Activated T-cell treated with anti-CD3 and anti-CD28 coated beads, Interleukin-2, amount 50 U/mL, for 24 hours (primary cell): ENCODE data around the gene ASXL1.

Experiments
- DNase-seq: peaks from one replicate; pipeline ENCODE4 v3.0.0-alpha.2; 2020
- H3K27ac Mint-ChIP-seq: 2 replicates; pipeline ENCODE4 v1.8.0; 2020; ENCODE audit warnings: mild to moderate bottlenecking, mixed read lengths
- H3K27me3 Mint-ChIP-seq: 2 replicates; pipeline ENCODE4 v1.8.0; 2020; ENCODE audit warnings: mixed read lengths
- H3K36me3 Mint-ChIP-seq: 2 replicates; pipeline ENCODE4 v1.8.0; 2020; ENCODE audit warnings: low read depth, mixed read lengths
- H3K4me1 Mint-ChIP-seq: 2 replicates; pipeline ENCODE4 v1.8.0; 2020; ENCODE audit warnings: low read depth, mixed read lengths
- H3K4me3 Mint-ChIP-seq: 2 replicates; pipeline ENCODE4 v1.8.0; 2020; ENCODE audit warnings: mild to moderate bottlenecking, moderate library complexity, mixed read lengths
- H3K9me3 Mint-ChIP-seq: 2 replicates; pipeline ENCODE4 v1.8.0; 2020; ENCODE audit warnings: mixed read lengths

Gene ASXL1

DNA sequence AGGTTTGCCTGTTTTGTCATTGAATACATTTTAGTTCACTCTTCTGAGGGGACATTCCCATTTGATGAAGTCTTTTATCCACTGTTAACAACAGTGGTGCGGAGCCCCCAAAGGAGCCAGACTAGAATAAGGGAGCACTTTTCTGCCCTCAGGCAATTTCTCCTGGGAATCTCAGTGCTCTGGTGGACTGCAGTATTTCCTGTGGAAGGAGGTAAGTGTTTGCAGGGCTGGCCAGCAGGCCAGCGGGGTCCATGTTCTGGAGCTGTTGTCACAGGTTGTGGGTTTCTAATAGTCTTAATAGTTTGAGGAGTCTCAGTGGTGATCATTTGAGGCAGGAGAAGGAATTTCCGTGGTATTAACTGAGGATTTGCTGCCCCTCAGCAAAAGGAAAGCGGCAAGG is 83.5 kb downstream of the ASXL1 start:
- Mint-ChIP-seq H3K36me3 (peaks cover 83% of the 10 kb centered on the region), H3K4me3 (no peak overlapping the region), H3K9me3 (no peaks in the 10 kb centered on the region), H3K27me3 (no peaks in the 10 kb centered on the region), H3K27ac (peak overlapping the region; percentile 39), H3K4me1 (peaks cover 52% of the 10 kb centered on the region)
- no peak for DNase-seq

DNA sequence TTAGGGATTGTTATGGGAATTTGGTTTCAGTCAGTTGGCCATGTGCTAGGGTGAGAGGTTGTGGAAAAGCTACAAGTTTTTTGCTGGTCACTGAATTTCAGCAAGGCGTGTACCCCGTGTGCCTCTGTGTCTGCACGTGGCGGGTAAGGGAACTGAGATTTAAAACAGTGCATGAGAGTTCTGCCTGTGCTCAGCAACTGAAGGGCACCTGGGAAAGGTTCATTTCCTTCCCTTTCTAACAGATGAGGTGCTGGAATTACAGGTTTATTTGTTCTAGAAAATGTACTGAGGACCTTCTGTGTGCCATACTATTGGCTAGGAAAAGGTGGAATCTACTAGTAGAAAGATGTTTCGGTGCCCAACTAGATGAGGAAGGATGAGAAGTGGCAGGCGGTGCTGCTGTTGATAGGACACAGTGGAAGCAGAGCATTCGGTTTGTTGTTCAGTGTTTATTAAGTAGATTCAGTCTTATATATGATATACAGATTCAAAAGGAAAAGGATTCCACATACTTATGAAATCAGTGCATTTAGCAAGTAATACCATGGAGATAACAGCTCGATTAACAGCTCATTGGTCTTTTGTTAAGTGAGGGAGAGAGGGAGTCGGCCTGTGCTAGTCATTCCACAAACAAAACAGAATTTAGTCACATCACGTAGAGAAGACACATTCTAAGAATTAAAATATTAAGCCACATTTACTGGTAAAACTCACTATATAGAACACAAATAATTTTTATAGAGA is 84.7 kb downstream of the ASXL1 start:
- Mint-ChIP-seq H3K27me3 (no peaks in the 10 kb centered on the region), H3K27ac (peak overlapping the region; percentile 2), H3K9me3 (no peaks in the 10 kb centered on the region), H3K4me1 (peaks cover 50% of the 10 kb centered on the region), H3K4me3 (no peak overlapping the region), H3K36me3 (peaks cover 83% of the 10 kb centered on the region)
- no peak for DNase-seq

DNA sequence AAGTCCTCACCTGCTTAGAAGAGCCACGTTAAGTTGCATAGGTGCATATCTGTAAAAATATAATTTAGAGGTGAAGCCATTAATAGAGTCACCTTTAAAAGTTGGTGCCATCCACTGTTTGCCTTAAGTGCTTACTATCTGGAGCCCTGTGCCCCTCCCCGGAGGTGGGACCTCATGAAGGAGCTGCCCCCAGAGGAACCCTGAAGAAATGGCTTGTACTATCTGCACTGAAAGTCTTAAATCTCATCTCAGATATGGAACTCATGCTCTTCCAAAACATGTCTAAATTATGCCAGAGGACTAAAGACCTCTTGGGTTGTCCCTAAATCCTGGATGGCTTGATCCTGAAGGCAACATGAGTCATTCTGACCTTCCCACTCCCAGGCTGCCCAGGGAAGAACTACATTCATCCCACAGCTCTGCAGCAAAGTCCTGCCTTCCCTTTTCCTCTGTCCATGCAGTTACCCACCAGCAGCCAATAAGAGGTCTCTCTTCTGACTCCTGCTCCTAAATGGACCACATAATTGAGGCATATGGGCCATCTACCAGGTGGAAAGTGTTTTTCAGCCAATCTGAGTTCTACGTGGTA is 85.3 kb downstream of the ASXL1 start:
- peaks cover 46% of the 10 kb centered on the region for H3K4me1 Mint-ChIP-seq
- peaks cover 79% of the 10 kb centered on the region for H3K36me3 Mint-ChIP-seq
- peak overlapping the region; percentile 80 for H3K27ac Mint-ChIP-seq
- H3K9me3 Mint-ChIP-seq, result no peaks in the 10 kb centered on the region
- no peak overlapping the region for H3K4me3 Mint-ChIP-seq
- H3K27me3 Mint-ChIP-seq, result no peaks in the 10 kb centered on the region
- peak; percentile 31 for DNase-seq

DNA sequence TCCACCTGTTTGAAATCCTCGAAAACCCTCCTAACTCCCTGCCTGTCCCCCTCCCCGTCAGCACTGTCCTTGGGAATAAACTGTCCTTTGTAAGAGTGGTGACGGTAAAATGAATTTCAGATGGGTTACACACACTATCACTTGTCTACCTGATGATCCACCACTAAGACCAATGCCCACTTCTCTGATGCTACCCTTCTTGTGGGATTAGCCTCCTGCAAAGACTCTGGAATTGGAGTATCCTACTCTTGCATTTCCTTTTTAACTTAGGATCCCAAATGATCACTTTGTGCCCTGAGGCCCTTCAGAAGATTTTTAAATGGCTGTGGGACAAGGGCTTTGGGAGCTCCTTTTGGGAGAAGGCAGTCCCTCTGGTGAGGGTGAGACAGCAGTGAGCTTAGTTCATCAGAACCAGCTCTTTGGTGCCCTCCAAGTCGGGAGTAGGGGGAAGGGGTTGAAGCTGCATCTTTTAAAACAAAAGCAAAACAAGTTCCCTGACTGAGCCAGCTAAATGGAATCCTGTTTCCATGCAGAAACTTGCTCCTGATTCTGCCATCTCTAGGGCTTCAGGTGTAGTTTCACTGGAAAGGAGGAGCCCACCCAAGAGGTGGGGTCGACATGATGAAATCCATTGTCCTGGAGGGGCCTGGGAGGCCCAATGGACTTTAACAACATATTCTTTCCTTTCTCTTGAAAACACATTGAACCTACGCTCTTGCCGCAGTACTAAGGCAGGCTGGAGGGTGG is 86.5 kb downstream of the ASXL1 start:
- Mint-ChIP-seq H3K27ac (peak overlapping the region; percentile 89), H3K36me3 (peaks cover 72% of the 10 kb centered on the region), H3K4me1 (peaks cover 34% of the 10 kb centered on the region), H3K4me3 (no peak overlapping the region), H3K9me3 (no peaks in the 10 kb centered on the region), H3K27me3 (no peaks in the 10 kb centered on the region)
- no peak for DNase-seq

DNA sequence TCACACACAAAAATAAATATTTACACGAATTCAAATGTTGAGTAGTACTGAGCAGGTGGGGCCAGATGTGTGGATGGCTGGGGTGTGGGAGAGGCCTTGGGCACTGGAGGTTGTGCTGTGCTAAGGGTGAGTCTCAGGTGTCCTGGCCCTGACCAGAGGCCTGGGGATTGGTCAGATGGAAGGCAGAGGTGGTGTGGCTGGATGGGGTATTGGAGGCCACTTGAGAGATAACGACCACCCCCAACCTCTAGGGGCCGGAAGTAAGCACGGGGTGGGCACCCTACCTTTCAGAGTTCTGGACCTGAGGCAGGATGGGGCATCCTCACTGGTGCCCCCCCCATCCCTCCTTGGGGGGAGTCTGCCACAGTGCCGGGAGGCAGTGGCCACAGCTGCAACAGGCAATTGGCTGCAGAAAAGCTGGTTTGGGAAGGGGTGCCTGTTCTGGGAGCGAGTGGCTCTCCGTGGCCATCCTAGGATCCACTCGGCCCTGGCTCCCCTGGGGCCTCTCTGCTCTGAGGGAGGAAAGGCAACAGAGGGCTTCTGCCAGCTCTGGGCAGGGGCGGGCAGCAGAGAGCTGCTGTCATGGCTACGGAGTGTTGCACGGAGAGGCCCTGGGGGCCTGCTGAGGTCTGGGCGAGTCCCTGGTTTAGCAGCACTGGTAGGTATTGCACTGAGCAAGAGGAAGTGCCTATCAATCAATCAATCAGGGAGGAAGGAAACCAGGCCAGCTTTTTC is 87.6 kb downstream of the ASXL1 start:
- peak; percentile 33 for DNase-seq
- peak overlapping the region; percentile 89 for H3K27ac Mint-ChIP-seq
- H3K4me1 Mint-ChIP-seq, result peaks cover 28% of the 10 kb centered on the region
- H3K9me3 Mint-ChIP-seq, result no peaks in the 10 kb centered on the region
- peaks cover 69% of the 10 kb centered on the region for H3K36me3 Mint-ChIP-seq
- no peaks in the 10 kb centered on the region for H3K27me3 Mint-ChIP-seq
- no peak overlapping the region for H3K4me3 Mint-ChIP-seq

DNA sequence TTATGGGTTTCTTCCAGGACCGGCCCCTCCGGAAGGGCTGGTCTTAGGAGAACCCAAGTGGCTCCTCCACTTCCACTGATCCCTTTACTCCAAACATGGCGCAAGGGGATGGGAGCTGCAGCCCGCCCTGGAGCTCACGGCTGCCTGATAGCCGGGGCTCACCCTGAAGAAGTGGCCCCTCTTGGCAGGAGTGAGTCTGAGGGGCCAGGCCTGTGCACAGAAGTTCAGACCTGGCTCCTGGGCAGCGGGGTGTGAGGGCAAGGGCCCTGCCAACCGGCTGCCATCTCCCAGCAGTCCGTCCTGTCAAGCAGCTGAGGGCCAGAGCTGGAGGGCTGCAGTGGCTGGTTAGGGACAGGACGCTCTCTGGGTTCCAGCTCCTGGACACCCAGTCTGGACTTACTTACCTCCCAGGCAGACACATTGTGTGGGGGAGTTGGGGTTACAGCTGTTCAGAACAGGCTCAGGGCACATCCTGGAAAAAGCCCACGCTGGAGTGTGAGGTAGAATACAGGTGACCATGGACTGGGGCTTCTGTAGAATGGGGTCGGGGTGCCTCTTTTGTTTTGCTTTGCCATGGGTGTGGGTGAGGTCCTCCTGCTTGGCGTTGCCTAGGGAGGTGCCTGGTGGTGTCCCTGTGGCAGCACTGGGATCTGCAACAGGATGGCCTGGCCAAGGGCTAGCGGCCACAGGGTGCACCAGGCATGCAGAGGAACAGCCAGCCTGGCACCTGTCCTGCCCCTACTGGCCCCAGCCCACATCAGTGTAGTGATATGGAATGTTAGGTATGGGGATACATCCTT is 88.4 kb downstream of the ASXL1 start:
- no peaks in the 10 kb centered on the region for H3K9me3 Mint-ChIP-seq
- peak overlapping the region; percentile 89 for H3K27ac Mint-ChIP-seq
- no peak overlapping the region for H3K4me3 Mint-ChIP-seq
- peak; percentile 30 for DNase-seq
- H3K27me3 Mint-ChIP-seq, result no peaks in the 10 kb centered on the region
- peaks cover 25% of the 10 kb centered on the region for H3K4me1 Mint-ChIP-seq
- H3K36me3 Mint-ChIP-seq, result peaks cover 65% of the 10 kb centered on the region

DNA sequence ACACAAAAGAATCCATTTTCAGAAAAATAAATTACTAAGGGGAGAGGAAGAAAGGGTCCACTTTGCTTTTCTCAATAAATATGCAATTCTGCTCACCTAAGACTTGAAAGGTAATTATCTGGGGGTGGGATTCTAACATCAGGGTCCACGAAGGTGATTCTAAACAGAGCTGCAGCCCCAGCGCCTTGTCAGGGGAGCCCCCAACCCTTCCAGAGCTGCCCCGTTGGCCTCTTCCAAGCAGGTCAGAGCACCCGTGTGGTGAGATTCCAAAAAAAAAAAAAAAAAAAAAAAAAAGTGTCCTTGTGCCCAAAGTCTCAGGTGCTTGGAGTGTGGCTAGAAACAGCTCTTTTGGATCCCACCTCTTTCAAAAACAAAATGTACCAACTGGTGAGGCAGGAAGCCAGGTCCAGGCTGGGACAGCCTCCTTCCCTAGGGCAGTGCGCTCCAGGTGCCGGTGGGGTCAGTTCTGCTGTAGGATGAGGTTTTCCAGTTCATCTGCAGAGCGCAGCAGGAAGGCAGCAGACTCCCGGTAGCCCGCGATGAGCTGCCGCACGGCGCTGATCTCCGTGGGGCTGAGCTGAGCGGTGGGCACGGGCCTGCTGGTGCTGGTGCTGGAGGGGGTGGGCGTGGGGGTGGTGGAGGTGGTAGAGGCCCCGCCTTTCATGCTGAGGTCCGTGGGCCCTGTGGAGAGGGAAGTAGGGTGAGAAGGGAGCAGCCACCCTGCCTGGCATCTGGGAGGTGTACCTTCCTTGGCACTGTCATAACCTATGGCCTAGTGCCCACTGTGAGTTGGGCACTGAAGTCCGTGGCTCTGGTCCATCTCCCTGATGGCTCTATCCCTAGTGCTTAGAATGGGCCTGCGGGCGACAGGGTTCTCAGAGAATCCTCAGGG is 89.3 kb downstream of the ASXL1 start:
- DNase-seq, result no peak
- Mint-ChIP-seq H3K4me3 (no peak overlapping the region), H3K27ac (peak overlapping the region; percentile 89), H3K9me3 (no peaks in the 10 kb centered on the region), H3K36me3 (peaks cover 64% of the 10 kb centered on the region), H3K27me3 (no peaks in the 10 kb centered on the region), H3K4me1 (peaks cover 26% of the 10 kb centered on the region)

DNA sequence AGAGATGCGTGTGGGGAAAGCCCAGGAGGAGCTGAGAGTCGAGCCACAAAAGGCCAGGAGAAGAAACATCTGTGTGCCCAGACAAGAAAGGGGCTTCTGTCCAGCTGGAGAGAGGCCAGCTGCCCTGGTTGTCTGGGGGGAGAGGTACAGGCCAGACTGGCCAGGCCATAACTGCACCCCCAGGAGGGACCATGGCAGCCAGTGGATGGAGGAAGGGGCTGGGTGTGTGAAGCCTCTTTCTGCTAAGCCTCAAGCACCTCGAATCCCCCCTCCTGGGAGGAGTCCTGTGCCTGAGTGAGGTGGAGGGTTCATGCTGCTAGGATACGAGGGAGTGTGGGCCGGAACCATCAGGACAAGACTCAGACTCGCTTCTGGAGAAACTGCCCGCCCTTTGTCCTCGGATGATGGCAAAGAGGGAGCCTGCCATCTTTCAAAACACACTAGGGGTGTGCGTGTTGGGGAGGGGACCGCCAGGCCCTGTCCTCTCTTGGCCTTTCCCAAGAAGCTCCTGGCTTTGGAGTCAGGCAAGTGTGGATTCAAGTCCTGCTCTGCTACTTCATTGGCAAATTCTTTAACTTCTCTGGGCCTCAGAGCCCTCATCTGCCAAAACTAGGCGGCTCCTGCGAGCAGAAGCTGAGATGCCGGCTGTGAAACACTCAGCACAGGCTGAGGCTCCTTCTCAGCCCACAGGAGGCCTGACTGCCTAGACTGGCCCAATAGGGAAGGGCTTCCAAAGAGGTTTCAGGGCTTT is 90.3 kb downstream of the ASXL1 start:
- Mint-ChIP-seq H3K4me3 (no peak overlapping the region), H3K27ac (peak overlapping the region; percentile 89)

DNA sequence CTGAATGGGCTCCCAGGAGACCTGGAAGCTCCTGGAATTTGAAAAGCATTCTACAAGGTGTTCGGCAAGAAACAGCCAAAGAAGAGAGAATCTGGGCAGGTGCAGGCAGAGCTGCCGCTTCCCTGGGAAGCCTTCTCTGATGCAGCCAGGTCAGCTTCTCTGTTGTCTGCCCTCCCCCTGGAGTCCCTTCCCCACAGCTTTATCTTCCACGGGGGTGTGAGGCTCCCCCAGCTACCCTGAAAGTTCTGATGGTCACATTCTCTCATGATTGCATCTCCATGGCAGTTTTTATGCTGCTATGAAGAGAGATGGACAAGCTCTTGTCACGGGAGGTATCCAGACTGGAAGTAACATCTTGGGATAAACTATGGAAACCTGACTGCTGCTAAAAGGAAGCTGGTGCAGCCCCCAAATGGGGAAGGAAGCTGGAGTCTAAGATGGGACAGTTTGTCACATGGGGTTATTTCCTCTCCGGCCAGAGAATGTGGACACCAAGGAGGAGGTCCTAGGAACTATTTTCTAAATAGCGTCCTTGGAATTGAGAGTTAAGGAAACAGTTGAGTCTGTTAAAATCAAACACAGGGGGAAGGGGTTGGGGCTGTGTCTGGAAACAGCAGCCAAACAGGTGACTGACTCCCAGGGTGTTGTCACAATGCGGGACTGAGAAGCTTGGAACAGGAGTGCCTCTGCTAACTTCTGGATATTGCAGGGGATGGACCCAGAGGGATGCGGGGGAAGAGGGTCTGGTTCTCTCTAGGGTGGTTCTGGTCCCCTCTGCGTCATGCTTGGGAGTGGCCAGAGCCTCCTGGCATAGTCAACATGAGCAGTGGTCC is 91.1 kb downstream of the ASXL1 start:
- Mint-ChIP-seq H3K9me3 (no peaks in the 10 kb centered on the region), H3K27ac (peak overlapping the region; percentile 81), H3K36me3 (peaks cover 70% of the 10 kb centered on the region), H3K4me1 (peaks cover 14% of the 10 kb centered on the region), H3K27me3 (no peaks in the 10 kb centered on the region), H3K4me3 (no peak overlapping the region)
- DNase-seq, result no peak

More for the DNA sequence above, 90.3 kb downstream of the ASXL1 start:
- H3K9me3 Mint-ChIP-seq, result no peaks in the 10 kb centered on the region
- H3K27me3 Mint-ChIP-seq, result no peaks in the 10 kb centered on the region
- H3K4me1 Mint-ChIP-seq, result peaks cover 21% of the 10 kb centered on the region
- H3K36me3 Mint-ChIP-seq, result peaks cover 71% of the 10 kb centered on the region
- no peak for DNase-seq

DNA sequence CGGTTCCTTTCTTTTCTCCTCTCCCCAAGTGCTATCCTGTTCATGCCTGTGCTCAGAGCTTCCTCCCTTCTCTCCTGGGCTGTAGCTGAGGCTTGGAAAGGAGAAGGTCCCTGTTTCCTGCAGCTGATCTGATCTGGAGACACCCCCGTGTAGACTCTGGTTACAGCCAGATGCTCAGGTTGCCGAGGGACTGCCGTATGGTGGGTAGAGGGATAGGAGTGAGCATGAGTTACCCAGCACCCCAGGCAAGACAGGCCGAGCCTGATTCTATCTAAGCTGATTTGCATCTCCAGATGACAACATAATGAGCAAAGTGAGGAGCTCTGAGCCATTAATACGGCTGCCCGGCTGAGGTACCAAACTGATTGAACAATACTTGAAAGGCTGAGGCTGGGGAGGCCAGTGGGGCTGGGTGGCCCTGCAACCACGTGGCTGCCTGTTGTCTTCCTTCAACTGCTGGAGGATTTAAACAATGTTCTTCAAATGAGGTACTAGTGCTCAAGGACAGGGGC is 91.8 kb downstream of the ASXL1 start:
- H3K4me3 Mint-ChIP-seq, result no peak overlapping the region
- H3K4me1 Mint-ChIP-seq, result peaks cover 14% of the 10 kb centered on the region
- H3K36me3 Mint-ChIP-seq, result peaks cover 67% of the 10 kb centered on the region
- no peaks in the 10 kb centered on the region for H3K9me3 Mint-ChIP-seq
- H3K27me3 Mint-ChIP-seq, result no peaks in the 10 kb centered on the region
- H3K27ac Mint-ChIP-seq, result peak overlapping the region; percentile 81
- DNase-seq, result no peak

DNA sequence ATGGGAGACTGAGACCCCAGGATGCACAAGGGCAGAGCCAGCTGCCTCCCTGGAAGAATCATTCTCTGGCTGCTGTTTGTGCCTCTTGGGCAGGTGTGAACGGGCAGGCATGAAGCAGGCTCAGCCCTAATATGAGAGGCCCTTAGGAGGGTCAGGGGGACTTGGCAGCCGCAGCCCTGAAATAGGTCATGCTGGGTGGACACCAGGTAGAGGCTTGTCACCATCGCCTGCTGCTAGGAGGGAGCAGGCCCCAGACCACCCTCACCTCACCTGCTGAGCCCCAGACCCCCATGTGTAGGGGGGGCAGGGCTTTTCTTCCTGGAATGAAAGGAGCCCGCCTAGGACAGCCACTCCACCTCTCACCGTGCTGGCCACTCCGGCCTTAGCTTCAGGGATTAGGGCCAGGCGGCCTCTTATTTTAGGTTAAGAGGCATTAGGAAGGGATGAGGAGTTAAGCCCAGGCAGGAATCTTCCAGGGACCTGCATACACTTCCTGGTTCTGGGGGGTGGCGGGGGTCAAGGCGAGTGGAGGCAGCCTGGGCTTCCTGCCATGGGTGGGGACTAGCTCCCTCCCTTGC is 92.4 kb downstream of the ASXL1 start:
- Mint-ChIP-seq H3K27ac (peak overlapping the region; percentile 81), H3K36me3 (peaks cover 63% of the 10 kb centered on the region), H3K27me3 (no peaks in the 10 kb centered on the region), H3K4me1 (peaks cover 9% of the 10 kb centered on the region), H3K9me3 (no peaks in the 10 kb centered on the region), H3K4me3 (no peak overlapping the region)
- DNase-seq, result no peak

DNA sequence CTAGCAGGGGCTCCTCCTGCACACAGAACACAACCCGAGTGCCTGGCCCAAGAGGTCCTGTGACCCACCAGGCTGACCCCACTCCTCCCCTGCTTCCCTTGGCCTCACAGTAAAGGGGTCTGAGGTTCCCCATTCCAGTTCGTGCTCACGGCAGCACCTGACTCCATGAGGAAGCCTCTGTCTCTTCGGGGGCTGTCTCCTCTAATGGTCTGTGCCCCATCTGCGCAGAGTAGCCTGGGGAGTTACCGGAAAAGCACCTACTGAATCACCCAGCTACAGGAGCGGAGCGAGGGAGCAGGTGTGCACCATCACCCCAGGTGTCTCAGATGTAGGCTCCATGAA is 93.2 kb downstream of the ASXL1 start:
- peaks cover 6% of the 10 kb centered on the region for H3K4me1 Mint-ChIP-seq
- no peak for DNase-seq
- H3K36me3 Mint-ChIP-seq, result peaks cover 63% of the 10 kb centered on the region
- no peaks in the 10 kb centered on the region for H3K27me3 Mint-ChIP-seq
- H3K9me3 Mint-ChIP-seq, result no peaks in the 10 kb centered on the region
- no peak overlapping the region for H3K4me3 Mint-ChIP-seq
- H3K27ac Mint-ChIP-seq, result peak overlapping the region; percentile 69
